Measurements from ENCODE around the gene WNT3A. TPM values are rescaled to one million over a fixed set of nuclear protein-coding genes. Genes with fewer than 3 reads are reported as not detected.
A peak's percentile ranks its signal among the peaks of the same experiment; 100 is the strongest.

The WNT3A gene
- total and polyA plus RNA-seq, 2 experiments from 2014 or later, result not detected

- Histone ChIP-seq H3K4me1 (ENCODE audit: low read depth) (no peaks in the 10 kb centered on the region), H3K9me3 (ENCODE audit: low read depth) (no peaks in the 10 kb centered on the region), H3K4me3 (no peak overlapping the region), H3K27me3 (peaks cover 89% of the 10 kb centered on the region), H3K27ac (no peak overlapping the region), H3K36me3 (no peaks in the 10 kb centered on the region)
- no peak for TF ChIP-seq CTCF (IDR thresholded peaks at IDR 0.05; ENCODE audit: low read depth, low read length)
- DNase-seq (ENCODE audit: low read depth in 1 of 2, low spot score in 1 of 2), result no peak
Measured at GRCh38 chr1:228005511-228006033, 1.2 kb upstream of the WNT3A start.

GRCh38 chr1:228006034-228006785 is 588 bp upstream of the WNT3A start:
- Histone ChIP-seq H3K4me3 (no peak overlapping the region), H3K27me3 (peaks cover 89% of the 10 kb centered on the region), H3K36me3 (no peaks in the 10 kb centered on the region), H3K9me3 (ENCODE audit: low read depth) (no peaks in the 10 kb centered on the region), H3K4me1 (ENCODE audit: low read depth) (no peaks in the 10 kb centered on the region), H3K27ac (no peak overlapping the region)
- no peak for DNase-seq (ENCODE audit: low read depth in 1 of 2, low spot score in 1 of 2)
- no peak for TF ChIP-seq CTCF (IDR thresholded peaks at IDR 0.05; ENCODE audit: low read depth, low read length)

GRCh38 chr1:228007049-228007800 is 427 bp downstream of the WNT3A start:
- peak overlapping the region; percentile 9 for H3K4me3 ChIP-seq
- H3K27ac ChIP-seq, result no peak overlapping the region
- H3K9me3 ChIP-seq (ENCODE audit: low read depth), result no peaks in the 10 kb centered on the region
- H3K36me3 ChIP-seq, result no peaks in the 10 kb centered on the region
- no peaks in the 10 kb centered on the region for H3K4me1 ChIP-seq (ENCODE audit: low read depth)
- no peak for TF ChIP-seq CTCF (IDR thresholded peaks at IDR 0.05; ENCODE audit: low read depth, low read length)
- peak; percentile 12 to 20 for DNase-seq (ENCODE audit: low read depth in 1 of 2, low spot score in 1 of 2)
- peaks cover 90% of the 10 kb centered on the region for H3K27me3 ChIP-seq

- Histone ChIP-seq H3K27me3 (peaks cover 96% of the 10 kb centered on the region), H3K9me3 (ENCODE audit: low read depth) (no peaks in the 10 kb centered on the region), H3K36me3 (no peaks in the 10 kb centered on the region), H3K4me1 (ENCODE audit: low read depth) (no peaks in the 10 kb centered on the region), H3K27ac (no peak overlapping the region), H3K4me3 (no peak overlapping the region)
- no peak for TF ChIP-seq CTCF (IDR thresholded peaks at IDR 0.05; ENCODE audit: low read depth, low read length)
- DNase-seq (ENCODE audit: low read depth in 1 of 2, low spot score in 1 of 2), result no peak
Measured at GRCh38 chr1:228007801-228008341, 1.1 kb downstream of the WNT3A start.

GRCh38 chr1:228008391-228009115 is 1.8 kb downstream of the WNT3A start:
- Histone ChIP-seq H3K4me1 (ENCODE audit: low read depth) (no peaks in the 10 kb centered on the region), H3K36me3 (no peaks in the 10 kb centered on the region), H3K4me3 (no peak overlapping the region), H3K27ac (no peak overlapping the region), H3K27me3 (peaks cover 97% of the 10 kb centered on the region), H3K9me3 (ENCODE audit: low read depth) (no peaks in the 10 kb centered on the region)
- no peak for DNase-seq (ENCODE audit: low read depth in 1 of 2, low spot score in 1 of 2)
- no peak for TF ChIP-seq CTCF (IDR thresholded peaks at IDR 0.05; ENCODE audit: low read depth, low read length)
